Tongue (tissue), 2 donors: Measurements from ENCODE around the gene ANKRD60. TPM values are rescaled to one million over a fixed set of nuclear protein-coding genes. Genes with fewer than 3 reads are reported as not detected.
A peak's percentile ranks its signal among the peaks of the same experiment; 100 is the strongest.

Experiments
- DNase-seq: peaks from one replicate; pipeline ENCODE4 v3.0.0-alpha.2; 2015
- total RNA-seq: library from RNA; depleted of rRNA; stranded (reverse); fragments of >200 nt; gene quantifications from one replicate; pipeline ENCODE4 v1.2.3, GENCODE V29; 2014

Gene ANKRD60
- total RNA-seq, 1 donor from 2014 or later, result not detected

DNA sequence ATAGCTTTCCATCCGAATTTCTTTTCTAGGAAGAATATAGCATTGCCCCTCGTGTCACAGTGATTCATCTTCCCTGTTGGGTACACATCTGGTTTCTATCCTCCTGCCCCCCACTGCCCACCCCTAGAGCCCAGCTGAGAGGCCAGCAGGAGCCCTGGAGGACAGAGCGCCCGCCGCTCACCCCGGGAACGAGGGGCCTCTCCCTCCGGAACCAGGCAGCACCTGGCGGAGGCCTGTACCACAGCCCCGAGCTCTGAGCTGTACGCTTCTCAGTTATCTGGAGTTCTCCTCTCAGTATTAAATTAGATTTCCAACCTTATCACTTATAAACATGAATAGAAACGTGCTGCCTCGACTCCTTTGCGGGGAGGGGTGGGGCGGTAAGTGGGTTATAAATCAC is 6.0 kb downstream of the ANKRD60 start:
- no peak for DNase-seq

DNA sequence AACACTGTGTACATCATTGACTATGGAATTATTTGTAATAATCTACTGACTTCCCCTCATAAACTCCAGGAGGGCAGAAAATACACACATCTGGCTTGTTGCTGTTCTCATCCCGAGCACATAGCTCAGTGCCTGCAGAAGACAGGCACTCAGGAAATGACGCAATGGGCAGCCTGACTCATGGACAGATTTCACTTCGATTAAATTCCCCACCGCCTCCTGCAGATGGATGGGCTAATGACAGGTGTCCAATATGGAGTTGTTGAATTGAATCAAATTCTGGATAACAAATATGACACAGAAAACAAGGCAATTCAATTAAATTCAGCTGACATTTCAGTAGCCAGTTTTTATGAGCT is 9.1 kb downstream of the ANKRD60 start:
- no peak for DNase-seq

DNA sequence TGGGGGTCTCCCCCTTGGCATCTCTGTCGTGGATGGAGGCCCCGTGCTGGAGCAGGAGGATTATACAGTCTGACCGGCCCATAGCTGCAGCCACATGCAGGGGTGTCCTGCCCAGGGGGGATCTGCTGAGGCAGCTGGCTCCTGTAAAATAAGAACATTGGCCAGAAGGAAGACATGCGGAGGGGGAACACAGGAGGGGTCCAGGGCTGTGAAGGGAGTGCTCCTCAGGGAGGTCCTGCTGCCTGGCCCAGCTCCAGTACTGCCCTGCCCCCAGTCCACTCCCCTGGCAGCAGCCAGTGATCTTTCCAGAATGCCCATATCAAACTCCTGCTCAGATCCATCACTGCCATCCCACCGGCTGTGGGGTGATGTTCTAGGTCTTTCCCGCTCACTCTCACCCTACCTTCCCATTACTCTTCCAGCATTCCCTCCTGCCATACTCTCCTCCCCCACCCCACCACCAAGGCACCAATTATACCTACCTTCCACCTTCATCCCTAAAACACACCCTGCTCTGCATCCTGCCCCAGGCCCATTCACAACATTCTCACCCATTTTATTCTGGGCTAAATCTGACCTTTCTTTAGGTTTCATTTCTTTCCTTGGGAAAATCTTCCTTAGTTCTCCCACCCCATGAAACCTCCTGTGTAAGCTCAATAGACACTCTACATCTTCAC is 9.7 kb downstream of the ANKRD60 start:
- no peak for DNase-seq

DNA sequence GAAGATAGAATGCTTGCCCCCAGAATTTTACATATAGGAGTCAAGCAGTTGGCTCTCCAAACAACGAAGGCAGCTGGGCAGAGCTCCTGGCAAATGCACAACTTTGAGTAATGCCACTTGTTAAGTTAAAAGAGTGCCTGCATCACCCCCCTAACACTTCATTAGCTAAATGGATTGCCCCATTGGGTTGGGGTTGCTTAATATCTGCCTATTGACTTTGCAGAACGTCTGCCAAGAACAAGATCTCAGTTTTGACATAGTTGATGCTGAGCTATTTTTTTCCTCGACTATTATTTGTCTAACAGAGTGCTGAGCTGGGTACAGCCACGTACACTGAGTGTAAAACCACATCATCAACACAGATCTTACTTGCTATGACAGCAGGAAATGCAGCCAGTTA is 12.1 kb downstream of the ANKRD60 start:
- no peak for DNase-seq

DNA sequence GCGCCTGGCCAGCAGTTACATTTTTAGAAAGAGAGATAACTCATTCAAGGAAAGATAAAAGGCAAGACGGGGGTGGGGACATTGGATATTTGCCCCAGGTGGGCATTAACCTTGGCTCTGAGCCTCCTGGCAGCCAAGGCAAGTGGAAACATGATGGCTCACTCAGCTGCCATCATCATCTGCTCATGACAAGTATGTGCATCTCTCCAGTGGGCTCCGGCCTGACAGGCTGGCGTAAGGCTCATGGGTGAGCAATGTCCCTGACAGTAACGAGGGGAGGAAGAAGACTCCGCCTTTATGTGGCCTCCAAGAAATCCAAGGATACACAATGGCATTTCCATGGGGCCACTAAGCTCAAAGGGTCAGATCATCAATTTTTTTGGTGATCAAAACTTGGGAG is 13.3 kb downstream of the ANKRD60 start:
- DNase-seq, result no peak

DNA sequence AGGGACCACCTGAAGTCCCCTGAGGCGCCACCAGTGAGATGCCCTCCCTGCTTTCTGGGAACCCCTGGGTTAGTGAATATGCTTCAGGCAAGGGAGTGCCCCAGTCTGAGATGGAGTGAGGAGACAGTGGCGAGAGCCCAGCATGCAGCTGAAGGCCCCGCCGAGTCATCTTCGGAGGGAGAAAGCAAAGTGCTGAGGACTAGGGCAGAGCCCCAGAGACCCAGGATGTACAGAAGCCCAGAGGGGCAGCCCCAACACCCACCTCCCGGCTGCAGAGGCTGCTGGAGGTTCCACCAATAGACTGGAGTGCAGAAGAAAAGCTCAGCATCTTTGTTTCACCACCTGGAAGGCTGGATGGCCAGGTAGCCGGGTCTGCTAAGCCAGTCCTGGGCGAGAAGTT is 14.1 kb downstream of the ANKRD60 start:
- DNase-seq, result no peak

DNA sequence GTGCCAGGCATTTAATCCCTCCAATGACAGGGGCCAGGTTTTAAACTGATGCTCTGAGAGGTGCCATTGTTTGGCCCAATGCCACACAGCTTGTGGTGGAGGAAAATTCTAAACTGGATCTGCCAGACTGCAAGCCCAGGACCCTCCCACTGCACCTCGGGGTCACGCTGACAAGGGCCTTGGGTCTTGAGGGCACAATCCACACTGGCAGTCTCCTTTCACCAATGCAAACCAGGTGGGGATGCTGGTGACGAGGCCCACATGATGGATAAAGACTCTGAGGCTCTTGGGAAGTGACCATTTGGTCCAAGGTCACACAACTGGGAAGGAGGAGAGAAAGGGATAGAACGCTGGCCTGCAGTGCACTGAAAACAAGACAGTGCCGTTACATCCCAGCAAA is 14.7 kb downstream of the ANKRD60 start:
- DNase-seq, result no peak

DNA sequence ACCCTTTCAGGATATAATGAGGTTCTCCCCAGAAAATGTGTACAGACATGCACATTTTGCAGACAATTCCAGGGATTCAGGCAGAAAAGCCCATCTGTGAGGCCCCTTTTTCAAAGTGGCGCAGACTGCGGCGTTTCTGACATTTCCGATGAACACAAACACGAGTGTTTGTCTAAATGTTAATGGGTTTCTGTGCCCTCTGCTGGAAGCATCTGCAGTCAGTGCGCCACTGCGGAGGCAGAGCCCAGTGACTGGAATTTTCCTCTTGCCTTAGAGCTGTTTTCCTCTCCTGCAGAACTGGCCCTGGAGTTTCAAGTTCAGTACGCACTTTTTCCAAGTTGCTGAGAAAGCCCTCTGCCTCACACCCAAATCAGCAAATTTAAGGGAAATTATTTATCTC is 15.3 kb downstream of the ANKRD60 start:
- DNase-seq, result no peak

DNA sequence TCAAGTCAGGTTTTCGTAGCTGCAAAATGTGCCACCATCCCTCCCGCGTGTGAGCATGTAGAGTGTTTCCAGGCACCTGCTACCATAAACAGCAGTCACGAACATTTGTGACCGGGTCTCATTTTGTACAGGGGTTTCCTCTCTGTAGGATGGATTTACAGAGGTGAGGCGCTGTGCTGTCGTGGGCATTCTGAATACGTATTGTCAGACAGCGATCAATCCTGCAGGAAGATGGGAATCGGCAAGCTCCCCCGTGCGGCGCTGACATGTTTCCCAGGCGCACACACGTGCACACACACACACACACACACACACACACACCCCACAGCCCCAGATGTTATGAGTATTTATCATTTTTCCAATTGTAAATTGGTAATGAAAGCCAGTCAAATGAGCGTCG is 15.8 kb downstream of the ANKRD60 start:
- no peak for DNase-seq

DNA sequence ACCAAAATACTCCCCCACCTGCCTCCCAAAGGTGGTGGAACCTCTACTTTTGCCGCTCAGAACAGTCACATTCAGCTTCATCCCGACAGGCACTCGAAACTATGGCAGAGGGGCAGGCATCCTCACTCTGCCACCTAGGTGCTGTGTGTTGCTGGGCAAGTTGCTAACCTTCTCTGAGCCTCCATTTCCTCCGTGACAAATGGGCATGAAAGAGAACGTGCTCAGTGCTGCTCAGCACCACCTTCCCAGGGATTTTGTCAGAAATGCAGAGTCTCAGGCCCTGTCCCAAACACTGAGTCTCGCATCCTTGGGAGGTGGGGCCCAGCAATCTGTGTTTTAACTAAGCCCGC is 18.1 kb downstream of the ANKRD60 start:
- no peak for DNase-seq

DNA sequence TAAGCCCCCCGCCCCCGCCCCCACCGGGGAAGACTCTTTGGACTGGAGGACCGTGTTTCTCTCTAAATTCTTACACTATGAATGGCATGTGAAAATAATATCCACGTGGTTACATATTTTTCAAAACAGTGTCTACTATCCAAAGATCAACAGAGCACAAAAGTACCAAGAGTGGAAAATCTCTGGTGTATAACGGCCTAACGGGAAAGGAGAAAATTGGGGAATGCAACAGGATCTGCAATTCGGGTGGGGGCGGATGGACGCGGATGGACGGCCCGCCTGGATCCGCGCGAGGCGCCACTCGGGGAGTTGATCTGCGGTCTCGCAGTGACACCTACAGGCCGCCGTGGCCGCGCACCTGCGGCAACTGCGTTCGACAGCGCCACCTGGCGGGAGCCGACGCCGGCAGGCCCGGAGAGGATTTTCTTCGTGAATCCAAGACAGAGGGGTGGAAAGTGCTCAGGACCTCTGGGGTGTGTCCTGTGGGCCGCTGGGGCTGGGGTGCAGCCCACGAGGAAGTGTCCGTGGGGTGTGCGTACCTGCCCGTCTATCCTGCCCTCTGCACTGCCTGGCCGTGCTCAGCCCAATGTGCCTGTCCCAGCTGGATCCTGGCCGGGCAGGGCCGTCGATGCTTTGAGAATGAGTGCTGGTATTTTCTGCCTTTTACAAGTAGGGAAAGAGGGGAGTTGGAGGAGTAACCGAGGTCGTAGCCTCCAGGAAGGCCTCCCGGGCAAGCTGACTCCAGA is 18.6 kb downstream of the ANKRD60 start:
- peak; percentile 87 for DNase-seq

DNA sequence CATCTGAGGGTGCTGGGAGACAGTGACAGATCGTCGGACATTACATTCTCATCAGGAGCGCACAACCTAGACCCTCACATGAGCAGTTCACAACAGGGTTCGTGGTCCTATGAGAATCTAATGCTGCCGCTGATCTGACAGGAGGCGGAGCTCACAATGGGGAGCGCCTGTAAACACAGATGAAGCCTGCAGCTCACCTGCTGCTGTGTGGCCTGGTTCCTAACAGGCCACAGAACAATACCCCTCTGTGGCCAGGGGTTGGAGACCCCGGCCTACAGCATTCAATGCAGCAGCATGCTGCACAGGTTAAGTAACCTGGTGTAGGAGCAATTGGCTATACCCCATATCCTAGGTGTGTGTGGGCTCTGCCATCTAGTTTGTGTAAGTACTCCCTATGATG is 19.5 kb downstream of the ANKRD60 start:
- no peak for DNase-seq

DNA sequence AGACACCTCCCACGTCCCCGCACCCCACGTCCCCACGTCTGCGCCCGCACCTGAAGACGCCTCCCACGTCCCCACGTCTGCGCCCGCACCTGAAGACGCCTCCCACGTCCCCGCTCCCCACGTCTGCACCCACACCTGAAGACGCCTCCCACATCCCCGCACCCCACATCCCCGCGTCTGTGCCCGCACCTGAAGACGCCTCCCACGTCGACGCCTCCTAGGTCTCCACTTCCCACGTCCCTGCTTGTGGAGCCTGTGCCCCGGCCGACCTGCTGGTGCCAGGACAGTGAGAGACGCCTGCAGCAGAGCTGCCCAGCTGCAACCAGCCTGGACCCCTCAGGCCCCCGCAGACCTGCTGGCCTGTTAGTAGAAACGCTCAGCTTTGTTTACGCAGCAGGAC is 22.6 kb downstream of the ANKRD60 start:
- no peak for DNase-seq

DNA sequence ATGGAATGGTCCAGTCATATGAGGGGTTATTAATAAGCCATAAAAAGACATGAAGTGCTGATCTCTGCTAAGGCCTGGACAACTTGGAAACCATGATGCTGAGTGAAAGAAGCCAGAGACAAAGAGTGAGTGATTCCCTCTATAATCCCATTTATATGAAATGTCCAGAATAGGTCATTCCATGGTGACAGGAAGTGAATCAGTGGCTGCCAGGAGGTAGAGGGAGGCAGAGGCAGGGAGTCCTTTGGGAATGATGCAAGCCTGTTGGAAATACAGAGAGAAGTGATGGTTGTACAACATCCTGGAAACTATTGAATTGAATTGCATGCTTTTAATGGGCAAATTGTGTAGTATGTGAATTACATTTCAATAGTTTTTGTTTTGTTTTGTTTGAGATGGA is 26.4 kb downstream of the ANKRD60 start:
- DNase-seq, result no peak

DNA sequence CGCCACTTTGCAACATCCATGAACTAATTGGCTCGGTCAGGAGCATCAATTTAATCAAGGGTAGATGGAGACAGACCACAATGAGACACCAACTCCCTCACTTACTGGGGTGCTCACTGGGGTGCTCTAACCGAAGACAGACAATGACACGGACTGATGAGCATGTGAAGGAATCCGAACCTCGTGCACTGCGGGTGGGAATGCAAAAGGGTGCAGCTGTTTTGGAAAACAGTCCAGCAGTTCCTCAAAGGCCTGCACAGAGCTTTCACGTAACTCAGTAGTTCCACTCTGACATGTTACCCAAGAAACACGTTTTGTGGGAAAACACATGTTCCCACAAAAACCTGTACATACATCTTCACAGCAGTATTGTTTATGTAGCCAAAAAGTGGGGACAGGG is 26.8 kb downstream of the ANKRD60 start:
- DNase-seq, result no peak

DNA sequence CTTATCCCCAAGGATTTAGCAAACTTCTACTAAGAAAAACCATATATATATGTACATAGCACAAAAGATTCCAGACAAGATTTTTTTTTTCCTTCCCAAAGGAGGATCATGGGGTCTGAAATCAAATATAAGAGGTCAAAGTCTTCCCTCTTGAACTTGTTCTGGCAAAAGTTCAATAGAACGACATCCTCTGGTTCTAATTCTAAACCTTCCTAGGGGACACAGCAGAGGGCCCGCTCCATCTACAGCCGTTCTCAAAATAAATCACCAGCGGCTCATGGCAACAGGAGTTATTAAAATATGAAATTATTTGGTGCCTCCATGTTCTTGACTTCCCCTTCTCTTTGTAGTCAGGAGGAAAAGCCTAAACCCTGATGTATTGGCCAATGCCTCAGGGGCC is 29.0 kb downstream of the ANKRD60 start:
- no peak for DNase-seq

DNA sequence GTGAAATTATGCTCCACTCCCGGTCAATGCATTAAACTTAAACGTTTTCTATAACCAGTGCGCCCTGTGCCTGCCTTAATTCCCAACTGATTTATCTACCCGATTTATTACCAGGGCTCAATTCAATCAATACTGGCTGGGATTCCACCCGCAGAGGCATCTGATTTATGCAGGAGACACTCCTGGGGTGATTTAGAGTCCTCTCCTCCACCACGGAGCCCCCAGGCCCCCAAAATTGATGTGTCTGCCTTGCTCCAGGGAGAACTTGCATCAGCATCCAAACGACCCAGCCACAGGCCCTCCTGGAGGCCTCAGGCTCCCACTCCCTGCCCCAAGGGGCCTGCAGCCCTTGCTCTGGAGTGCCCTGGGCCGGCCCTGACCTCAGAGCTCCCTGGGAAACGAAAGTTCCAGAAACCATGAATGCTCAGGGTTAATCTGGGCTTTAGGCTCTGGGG is 29.5 kb downstream of the ANKRD60 start:
- no peak for DNase-seq

DNA sequence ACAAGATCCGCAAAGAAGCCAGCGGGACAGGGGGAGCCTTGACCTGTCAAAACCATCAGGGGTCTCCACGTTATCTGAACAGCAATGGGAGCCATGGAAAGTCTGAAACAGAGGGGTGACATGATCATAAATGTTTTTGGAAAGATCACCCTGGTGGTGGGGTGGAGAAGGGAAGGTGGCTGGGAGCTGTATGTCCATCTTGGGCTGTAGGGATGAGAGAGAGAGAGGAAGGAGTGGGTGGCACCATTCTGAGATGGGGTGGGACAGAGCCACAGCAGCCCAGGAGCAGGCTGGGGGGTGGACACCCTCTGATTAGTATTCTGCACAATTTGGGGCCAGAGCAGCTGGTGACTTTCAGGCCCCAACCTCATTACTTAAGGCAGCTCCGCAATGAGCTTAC is 30.1 kb downstream of the ANKRD60 start:
- DNase-seq, result no peak

DNA sequence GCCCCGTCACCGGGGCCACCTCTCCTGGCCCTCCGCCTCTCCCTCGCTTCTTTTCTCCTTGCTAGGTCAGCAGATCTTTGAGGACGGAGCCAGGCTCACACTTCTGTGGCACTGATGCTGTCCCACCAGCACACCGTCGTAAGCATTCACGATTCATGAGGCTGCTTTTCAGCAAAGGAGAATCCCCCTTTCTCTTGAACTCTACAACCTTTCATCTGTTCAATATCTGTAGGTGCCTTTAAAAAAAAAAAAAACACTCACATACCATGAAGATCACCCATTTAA is 31.3 kb downstream of the ANKRD60 start:
- DNase-seq, result no peak

DNA sequence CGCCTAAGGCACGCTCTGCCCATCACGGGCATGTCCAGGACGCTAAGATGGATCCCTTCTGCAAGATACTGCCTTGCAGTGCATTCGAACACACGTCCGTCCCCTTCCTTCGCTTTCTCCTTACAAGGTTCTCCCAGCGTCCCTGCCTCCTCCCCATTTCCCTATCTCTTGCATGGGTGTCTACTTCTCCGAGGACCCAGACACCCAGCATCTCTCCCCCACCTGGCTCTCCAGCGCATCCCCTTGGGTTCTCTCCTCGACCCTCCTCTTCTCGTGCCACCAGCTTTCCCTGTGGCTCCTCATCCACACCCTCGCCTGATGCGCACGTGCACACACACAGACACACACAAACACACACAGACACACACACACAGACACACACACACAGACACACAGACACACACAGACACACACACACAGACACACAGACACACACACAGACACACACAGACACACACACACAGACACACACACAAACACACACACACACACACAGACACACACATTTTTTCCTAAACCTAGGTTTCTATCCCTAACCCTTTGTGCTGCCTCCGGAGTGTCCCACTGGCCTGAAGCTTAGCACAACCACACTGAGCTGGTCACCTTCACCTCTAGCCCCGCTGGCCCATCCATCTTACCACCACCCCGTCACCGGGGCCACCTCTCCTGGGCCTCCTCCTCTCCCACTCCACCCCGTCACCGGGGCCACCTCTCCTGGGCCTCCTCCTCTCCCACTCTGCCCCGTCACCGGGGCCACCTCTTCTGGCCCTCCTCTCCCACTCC is 31.9 kb downstream of the ANKRD60 start:
- DNase-seq, result no peak

DNA sequence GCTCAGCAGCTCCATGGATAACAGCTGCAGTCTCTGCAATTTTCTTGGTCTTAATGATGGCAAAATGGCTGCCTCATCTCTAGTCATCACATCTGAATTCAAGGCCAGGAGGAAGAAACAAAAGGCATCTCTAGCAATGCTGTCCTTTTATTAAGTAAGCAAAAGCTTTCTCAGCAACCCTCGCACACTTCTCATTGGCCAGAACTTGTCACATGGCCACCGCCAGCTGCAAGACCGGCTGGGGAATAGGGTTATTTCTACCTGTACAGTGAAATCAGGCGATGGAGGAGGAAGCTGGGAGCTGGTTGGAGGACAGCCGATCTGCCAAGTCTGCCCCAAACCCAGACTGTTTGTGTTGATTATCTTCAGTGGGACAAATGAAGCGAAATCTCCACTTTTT is 33.4 kb downstream of the ANKRD60 start:
- DNase-seq, result no peak

DNA sequence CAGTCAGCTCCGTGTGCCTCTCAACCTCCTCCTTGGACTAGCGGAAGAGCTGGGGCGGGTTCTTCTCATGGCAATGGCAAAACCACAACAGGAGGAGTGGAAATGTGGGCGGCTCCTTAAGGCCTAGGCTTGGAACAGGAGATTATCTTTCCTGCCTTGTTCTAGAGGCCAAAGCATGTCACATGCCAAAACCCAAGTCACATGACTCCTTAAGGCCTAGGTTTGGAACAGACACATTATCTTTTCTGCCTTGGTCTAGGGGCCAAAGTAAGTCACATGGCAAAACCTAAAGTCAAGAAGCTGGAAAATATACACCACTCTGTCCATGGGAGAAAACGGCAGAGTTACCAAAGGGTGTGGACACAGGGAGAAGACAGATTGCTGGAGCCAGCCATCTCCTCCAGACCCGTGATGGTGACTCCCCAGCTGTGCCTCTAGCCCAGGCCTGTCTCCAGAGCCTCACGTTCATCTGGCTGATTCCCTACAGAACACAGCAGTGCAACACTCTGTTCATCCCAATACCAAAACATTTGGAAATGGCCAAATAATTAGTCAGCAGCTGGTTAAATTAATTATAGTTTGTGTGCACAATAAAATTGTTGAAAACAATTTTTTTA is 34.2 kb downstream of the ANKRD60 start:
- no peak for DNase-seq

DNA sequence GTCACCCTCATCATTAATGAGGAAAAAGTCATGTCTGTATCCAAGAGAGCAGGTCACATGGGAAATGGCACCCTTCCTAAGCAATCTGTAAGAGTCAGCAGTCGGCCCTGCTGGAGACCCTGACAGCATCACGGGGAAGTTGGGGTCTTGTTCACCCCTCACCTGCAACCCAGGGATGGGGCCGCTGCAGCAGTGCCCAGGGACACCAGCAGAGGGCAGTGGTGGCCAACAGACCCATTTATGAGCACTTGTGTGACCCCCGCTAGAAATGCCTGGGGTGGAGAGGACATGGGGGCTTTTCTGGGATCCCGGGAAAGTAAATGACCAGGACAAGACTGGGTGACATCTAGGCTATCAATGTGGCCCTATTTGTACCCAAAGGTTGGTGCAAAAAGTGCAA is 35.9 kb downstream of the ANKRD60 start:
- no peak for DNase-seq
